HG03439 (cell line): ENCODE measurements around the gene NUDT3.
"Not testable (repeated sequence)": the region's sequence is repeated elsewhere in the genome, so short reads cannot be mapped to it uniquely, and the experiment has no call there.

Experiments
- ATAC-seq: cut with Tn5 transposase; IDR thresholded peaks from one replicate; pipeline ENCODE4 v1.9.1; 2021; ENCODE audit warnings: mild to moderate bottlenecking, moderate library complexity; ENCODE audit not compliant: unreplicated experiment

NUDT3 gene

DNA sequence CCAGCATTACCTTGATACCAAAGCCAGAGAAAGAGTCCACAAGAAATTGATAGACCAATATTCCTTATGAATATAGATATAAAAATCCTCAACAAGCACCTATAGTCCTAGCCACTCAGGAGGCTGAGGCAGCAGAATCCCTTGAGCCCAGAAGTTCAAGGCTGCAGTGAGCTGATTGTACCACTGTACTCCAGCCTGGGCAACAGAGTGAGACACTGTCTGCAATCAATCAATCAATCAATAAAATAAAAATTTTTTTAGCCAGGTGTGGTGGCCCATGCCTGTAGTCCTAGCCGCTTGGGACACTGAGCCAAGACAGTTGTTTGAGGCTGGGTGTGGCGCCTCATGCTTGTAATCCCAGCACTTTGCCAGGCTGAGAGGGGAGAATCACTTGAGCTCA is 124.7 kb downstream of the NUDT3 start:
- ATAC-seq = no peak

DNA sequence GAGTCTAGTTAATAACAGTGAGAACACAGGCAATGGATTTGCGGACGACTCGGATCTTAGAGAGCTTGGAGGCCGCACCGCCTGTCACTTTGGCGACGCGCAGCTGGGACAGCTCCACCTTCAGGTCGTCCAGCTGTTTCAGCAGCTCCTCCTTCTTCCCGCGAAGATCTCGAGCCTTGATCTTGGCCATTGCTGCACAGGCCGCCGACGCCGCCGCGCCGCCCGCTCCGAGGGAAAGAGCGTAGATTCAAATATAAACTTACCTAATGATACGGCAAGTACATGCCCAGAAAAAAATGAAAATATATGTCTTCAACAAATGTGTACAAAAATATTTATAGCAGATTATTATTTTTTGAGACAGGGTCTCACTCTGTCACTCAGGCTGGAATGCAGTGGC is 129.0 kb downstream of the NUDT3 start:
- ATAC-seq = not testable (repeated sequence)

DNA sequence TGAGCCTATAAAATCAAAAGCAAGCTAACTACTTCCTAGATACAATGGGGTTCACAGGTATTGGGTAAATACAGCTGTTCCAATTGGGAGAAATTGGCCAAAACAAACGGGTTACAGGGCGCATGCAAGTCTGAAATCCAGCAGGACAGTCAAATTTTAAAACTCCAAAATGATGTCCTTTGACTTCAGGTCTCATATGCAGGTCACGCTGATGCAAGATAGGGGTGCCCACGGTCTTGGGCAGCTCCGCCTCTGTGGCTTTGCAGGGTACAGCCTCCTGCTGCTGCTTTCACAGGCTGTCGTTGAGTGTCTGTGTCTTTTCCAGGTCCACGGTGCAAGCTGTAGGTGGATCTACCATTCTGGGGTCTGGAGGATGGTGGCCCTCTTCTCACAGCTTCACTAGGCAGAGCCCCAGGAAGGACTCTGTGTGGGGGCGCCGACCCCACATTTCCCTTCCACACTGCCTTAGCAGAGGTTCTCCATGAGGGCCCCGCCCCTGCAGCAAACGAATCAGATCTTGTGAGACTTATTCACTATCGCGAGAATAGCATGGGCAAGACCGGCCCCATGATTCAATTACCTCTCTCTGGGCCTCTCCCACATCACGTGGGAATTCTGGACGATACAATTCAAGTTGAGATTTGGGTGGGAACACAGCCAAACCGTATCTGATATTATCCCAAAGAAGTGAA is 131.7 kb downstream of the NUDT3 start:
- no peak for ATAC-seq

DNA sequence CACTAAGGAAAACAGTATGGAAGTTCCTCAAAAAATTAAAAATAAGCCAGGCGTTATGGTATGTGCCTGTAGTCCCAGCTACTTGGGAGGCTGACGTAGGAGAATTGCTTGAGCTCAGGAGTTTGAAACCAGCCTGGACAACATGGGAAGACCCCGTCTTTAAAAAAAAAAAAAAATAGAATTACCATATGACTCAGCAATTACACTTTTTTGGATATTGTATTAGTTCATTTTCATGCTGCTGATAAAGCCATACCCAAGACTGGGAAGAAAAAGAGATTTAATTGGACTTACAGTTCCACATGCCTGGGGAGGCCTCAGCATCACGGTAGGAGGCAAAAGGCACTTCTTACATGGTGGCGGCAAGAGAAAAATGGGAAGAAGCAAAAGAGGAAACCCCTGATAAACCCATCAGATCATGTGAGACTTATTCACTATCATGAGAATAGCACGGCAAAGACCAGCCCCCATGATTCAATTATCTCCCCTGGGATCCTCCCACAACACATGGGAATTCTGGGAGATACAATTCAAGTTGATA is 132.9 kb downstream of the NUDT3 start:
- ATAC-seq = no peak

DNA sequence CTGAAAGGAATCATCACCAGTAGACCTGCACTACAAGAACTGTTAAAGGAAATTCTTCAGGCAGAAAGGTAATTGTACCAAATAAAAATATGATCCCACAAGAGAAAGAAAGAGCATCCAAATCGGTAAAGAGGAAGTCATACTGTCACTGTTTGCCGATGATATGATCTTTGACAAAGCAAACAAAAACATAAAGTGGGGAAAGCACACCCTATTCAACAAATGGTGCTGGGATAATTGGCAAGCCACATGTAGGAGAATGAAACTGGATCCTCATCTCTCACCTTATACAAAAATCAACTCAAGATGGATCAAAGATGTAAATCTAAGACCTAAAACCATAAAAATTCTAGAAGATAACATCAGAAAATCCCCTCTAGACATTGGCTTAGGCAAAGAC is 140.1 kb downstream of the NUDT3 start:
- not testable (repeated sequence) for ATAC-seq

DNA sequence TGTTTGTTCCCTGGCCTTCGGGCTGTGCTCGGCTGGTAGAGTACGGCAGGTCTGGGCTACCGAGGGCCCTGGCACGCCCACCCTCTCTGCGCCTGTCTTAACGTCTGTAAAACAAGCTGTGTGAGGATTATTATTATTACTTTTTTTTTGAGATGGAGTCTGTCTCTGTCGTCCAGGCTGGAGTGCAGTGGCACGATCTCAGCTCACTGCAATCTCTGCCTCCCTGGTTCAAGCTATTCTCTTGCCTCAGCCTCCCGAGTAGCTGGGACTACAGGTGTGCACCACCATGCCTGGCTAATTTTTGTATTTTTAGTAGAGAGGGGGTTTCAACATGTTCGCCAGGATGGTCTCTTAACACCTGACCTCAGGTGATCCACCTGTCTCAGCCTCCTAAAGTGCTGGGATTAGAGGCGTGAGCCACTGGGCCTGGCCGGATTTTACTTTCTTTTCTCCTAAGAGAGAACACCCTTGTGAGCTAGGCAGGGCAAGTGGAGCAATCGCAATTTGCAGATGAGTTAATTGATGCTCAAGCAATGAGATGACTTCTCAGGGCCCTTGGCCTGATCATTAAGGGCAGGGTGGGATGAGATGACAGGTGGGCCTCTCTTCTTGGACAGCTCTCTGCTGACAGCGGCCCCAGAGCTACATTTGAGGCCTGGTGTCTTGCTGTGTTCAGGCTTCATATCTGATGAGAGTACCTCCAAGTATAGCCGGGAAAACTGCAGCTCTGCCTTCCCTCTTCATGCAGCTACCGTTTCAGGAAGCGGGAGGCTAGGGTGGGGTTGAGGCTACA is 142.8 kb downstream of the NUDT3 start:
- ATAC-seq = peak; percentile 20

DNA sequence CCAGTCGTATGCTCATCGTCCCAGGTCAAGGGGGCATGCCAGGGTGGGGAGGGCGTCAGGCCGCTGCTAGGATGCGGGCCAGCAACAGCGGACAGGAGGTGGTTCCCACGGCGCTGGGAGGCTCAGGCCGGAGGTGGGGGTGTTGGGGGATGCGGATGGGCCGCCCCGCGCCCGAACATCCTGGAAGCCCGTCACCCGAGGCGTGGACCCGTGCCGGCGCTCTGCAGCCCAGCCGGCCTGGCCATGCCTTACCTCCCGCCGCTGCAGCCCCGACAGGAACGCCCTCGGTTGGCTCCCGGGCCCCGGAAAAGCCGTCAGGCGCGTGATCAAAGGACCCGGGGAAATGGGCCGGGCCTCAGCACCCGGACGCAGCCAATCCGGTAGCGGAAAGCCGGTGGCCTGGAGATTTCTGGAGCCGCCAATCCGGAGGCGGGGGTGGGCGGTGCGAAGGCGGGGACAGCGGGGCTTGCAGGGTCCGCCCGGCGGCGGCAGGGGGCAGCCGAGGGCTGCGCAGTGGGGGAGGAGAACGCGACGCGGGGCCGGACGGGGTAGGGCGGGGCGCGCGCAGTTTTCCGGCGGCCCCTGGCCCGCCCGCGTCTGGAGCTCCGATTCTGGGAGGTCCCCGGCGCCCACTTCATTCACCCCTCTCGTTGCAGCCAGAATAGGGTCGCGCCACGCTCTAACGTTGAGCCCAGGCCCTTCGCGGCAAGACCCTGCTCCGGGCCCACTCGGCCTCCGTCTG is 143.6 kb downstream of the NUDT3 start, which contains the start of gene SMIM29:
Gene SMIM29, minus strand, starts transcription at position 280 of the 742 bp plus-strand sequence. CDS start 1,215 bp downstream, outside the sequence.
- peak; percentile 76 for ATAC-seq

DNA sequence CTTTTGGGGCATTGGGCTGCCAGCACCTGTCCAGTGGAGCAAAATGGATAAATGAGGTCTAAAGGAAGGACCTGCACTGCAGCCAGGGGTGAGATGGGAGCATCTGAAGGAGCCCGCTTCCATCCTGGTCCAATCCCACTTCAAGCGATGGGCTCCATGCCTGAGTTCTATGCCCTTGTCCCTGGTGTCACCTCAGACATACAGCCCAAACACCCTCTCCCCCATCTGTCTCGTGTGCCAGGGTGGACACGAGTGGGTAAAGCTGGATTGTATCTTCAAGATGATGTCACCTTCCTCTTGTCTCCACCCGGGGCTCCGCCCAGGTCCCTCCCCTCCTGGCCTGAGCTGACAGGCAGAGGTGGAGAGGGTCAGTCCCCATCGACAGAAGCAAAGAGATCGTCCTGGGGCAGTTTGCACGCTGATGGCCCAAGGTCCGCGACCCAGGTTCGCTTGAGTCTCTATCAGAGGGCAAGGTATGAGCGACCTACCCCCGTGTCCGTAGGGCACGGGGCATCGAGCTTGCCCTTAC is 144.2 kb downstream of the NUDT3 start:
- ATAC-seq = peak; percentile 24

DNA sequence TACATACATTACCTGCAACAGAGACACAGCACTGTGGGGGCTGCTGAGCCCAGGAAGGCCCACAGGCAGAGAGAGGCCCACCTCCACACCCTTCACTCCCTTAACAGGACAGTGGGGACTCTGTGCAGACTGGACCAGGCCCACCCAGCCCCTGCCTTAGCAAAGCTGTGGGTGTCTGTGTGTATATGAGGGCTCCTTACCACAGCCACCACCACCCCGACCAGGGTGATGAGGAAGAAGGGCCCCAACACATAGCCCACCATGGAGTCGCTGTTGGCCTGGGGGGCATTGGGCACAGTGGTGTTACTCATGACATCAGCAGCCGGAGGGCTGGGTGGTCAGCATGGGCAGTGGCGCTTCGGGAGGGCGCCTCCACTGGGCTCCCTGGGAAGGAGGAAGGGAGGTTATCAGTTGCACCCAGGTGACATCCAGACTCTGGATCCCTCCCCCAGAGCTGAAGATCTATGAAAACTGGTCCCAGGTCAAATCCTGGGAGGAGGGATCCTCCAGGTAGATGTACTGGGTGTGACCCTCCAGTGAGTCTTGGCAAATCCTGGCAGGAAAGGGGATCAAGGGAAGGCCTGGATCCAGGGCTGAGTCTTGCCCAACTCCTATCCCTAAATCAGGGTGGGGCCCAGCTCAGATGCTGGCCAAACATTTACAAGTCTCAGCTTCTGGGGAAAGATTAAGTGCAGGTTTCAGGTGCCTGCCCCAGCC is 144.8 kb downstream of the NUDT3 start:
- ATAC-seq = no peak

DNA sequence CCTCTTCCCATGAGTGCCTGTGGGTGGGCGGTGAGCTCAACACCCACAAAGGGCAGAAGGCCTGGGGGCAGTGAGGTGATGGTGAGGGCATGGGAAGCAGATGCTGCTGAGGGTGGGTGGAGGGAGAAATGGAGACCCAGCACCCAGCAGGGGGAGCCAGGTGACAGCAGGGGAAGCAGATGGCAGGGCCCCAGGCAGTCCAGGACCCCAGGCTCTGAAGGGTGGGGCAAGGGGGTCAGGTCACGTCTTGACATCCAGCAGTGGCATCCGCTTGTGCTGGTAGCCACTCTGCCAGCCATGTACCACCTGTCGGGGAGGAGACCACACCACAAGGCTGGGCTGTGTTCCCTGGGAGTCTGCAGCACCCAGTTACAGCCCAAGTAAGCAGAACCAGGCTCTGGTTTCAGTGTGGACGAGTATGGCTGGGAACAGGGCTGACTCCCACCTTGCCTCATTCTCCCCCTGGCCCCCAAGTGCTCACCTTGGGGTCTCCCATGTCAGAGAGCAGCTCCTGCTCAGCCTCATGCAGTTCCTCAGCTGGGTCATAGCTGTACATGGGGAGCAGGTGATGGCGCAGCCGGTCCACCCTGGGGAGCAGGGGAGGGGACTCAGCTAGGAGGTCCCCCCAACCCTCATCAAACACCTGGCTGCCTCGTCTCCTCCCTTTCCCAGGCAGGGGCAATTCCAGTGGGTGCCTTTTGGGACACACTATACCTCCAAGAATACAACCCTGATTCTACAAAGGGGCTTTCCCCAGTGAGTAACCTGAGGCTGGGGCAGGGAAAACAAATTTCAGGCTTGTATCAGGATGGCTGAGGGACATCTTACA is 145.7 kb downstream of the NUDT3 start:
- ATAC-seq = no peak

DNA sequence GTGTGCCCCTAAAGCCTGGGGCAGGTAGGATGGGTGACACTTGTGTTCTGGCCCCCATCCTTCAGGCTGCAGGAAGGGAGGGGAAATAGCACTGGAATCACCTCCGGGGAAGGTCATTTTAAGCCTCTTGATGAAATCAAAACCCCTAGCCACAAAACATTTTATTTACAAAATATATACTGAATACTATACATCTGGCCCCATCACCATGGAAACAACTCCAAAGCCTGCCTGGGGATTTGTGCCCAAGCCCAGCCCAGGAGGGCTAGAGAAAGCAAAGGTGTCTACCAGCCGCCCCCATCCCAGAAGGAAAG is 146.3 kb downstream of the NUDT3 start:
- ATAC-seq = no peak

DNA sequence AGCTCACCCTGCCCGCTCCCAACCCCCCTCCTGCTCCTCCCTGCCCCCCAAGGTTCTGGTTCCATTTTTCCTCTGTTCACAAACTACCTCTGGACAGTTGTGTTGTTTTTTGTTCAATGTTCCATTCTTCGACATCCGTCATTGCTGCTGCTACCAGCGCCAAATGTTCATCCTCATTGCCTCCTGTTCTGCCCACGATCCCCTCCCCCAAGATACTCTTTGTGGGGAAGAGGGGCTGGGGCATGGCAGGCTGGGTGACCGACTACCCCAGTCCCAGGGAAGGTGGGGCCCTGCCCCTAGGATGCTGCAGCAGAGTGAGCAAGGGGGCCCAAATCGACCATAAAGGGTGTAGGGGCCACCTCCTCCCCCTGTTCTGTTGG is 146.7 kb downstream of the NUDT3 start:
- ATAC-seq = not testable (repeated sequence)

DNA sequence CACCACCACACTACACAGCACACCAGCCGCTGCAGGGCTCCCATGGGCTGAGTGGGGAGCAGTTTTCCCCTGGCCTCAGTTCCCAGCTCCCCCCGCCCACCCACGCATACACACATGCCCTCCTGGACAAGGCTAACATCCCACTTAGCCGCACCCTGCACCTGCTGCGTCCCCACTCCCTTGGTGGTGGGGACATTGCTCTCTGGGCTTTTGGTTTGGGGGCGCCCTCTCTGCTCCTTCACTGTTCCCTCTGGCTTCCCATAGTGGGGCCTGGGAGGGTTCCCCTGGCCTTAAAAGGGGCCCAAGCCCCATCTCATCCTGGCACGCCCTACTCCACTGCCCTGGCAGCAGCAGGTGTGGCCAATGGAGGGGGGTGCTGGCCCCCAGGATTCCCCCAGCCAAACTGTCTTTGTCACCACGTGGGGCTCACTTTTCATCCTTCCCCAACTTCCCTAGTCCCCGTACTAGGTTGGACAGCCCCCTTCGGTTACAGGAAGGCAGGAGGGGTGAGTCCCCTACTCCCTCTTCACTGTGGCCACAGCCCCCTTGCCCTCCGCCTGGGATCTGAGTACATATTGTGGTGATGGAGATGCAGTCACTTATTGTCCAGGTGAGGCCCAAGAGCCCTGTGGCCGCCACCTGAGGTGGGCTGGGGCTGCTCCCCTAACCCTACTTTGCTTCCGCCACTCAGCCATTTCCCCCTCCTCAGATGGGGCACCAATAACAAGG is 147.3 kb downstream of the NUDT3 start:
- not testable (repeated sequence) for ATAC-seq

DNA sequence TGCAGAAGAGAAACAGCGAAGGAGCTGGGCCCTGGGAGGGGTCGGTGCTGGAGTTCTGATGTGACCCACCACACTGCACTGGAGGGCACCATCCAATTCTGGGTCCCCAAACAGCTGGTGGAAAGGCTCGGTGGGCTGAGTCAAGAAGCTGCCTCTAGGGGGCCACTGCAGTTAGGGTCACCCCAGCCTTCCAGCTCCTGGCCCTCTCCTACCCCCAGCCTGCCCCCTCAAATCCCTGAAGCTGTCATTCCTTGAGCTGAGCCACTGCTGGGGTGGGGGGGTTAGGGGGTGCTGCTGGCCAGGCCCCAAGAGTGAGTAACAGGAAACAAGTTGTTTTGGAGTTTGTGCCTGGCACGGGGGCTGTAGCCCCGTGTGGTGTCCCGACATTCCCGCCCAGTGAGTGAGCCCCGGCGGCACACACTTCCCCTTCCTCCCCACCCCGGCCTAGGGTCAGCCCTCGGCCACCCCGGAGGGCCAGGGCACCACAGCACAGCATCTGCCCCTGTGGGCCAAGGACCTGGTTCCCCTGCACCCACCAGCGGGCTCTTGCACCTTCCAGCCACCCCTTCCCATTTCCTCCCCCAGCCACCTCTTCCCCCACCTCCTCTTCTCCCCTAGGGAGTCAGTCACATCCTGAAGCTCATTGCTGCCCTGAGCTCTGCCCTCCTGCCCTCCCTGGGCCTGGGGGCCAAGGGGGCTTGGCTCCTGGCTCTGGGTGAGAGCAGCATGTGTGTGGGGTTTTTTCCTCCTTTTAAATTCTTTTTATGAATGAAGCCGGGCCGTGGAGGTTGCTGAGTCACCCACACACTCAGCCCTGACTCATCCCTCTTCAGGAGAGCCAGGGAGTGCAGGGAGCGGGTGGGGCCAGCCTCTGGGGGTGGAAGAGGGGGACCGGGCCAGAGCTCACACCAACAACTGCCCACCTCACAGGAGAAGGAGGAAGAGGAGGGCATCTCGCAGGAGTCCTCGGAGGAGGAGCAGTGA is 148.3 kb downstream of the NUDT3 start:
- no peak for ATAC-seq

DNA sequence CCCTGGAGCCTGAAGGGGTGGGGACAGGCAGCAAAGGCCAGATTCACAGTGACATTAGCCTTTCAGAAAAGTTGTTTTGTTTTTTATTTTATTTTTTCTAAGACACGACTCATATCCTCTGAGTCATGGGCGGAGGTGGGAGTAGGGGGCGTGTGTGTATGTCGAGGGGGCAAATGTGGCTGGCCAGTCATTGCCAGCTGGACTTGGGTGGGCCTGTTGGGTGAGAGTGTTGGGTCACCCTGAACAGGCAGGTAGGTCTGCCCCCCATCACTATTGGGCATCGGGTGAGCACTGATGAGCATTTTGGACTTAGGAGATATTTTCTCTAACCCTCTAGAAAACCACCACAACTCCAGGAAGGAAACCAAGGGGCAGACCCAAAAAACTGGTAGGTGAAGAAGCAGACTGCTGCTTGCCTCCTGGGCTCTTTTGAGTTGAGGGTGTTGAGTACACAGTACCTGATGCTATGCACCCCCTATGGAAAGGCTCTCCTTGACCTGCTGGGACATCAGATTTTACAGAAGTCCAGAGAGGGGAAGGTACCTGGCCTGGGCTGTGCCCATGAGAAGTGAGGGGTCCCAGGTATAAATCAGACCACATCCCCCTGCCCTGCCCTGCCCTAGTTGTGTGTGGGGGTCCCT is 149.2 kb downstream of the NUDT3 start:
- no peak for ATAC-seq

DNA sequence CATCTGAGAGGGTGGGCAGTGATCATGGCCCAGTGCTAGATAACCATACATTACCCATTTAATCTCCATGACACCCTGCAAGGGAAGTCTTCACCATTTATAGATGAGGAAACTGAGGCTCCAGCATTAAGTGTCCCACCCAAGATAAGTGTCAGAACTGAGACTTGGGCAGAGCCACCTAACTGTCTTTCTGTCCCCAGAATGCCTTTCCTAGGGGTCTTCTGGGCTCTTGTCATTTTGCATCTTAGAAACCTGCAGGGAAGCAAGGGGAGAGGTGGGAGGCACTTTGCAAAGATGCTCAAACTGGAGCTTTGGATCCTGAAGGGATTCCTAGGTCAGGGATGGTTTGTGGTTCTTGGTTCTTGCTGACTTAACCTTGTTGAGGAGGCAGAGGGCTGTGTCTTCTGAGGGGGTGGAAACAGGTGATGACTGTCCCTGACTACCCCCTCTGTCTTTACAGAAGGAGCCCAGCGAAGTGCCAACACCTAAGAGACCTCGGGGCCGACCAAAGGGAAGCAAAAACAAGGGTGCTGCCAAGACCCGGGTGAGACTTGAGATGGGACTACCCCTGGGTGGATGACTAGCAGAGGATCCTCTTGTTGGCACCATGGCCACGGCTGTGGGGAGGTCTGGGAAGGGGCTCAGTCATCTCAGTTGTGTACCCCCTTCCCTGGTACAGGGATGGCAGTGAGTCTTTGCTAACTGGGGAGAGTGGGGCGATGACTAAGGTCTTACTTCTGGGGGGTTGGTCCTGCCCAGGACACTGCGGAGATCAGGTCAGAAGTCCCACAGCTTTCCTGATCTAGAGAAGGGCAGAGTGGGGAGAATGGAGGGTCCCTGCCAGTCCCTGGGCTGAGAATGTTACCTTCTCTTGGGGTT is 150.0 kb downstream of the NUDT3 start:
- no peak for ATAC-seq
